ENCODE results near the gene TMCC3. TPM values are rescaled to one million over a fixed set of nuclear protein-coding genes. Genes with fewer than 3 reads are reported as not detected.

The TMCC3 gene
- total and polyA plus RNA-seq, 2 of the 13 experiments (the other 11 are each of a cell fraction or from before 2014, with no cell fraction given), result not detected

GRCh38 chr12:94623161-94623920 is 27.0 kb downstream of the TMCC3 start:
- Histone ChIP-seq H3K9ac (ENCODE audit: insufficient read depth, low read depth, low read length) (no peak overlapping the region), H3K4me3 (replicated peaks in 1 of 3; ENCODE audit: insufficient read depth in 1 of 3, low read depth in 2 of 3, low read length in 3 of 3) (no peak overlapping the region), H3K79me2 (ENCODE audit: insufficient read depth, low read length) (no peaks in the 10 kb centered on the region), H2AFZ (ENCODE audit: low read length) (no peak overlapping the region), H3K4me2 (ENCODE audit: low read depth, low read length) (no peak overlapping the region), H3K9me3 (ENCODE audit: low read length) (no peaks in the 10 kb centered on the region), H4K20me1 (ENCODE audit: insufficient read depth, low read length) (no peaks in the 10 kb centered on the region), H3K27ac (ENCODE audit: extremely low read length, insufficient read depth, low read length) (no peak overlapping the region), H3K27me3 (ENCODE audit: control insufficient read depth in 1 of 2, insufficient read depth in 2 of 2, low read length in 2 of 2) (no peaks in the 10 kb centered on the region), H3K4me1 (ENCODE audit: insufficient read depth, low read length) (peaks cover 15% of the 10 kb centered on the region), H3K36me3 (replicated peaks in 1 of 2; ENCODE audit: control insufficient read depth in 1 of 2, insufficient read depth in 2 of 2, low read length in 2 of 2) (no peaks in the 10 kb centered on the region)
- 46% methylated on average over 11 of the region's 11 CpGs for WGBS (ENCODE audit: low lambda C conversion rate)
- no peak for DNase-seq (ENCODE audit: low spot score)
- intact Hi-C loops (cut with micrococcal nuclease; ENCODE audit: unreplicated experiment), result no loop called here
- POLR2A ChIA-PET, result no interaction called here
- ATAC-seq, result no peak
- no TSS peak for BruUV-seq (replicated peaks)
- no peak for TF ChIP-seq RNF2 (conservative IDR thresholded peaks at IDR 0.05; ENCODE audit: low read depth)
- TF ChIP-seq CENPX (CRISPR knock-in tag; IDR thresholded peaks at IDR 0.05), result no peak
- TF ChIP-seq HNF1B (CRISPR knock-in tag; IDR thresholded peaks at IDR 0.05), result no peak
- TF ChIP-seq SRY (CRISPR knock-in tag; IDR thresholded peaks at IDR 0.05), result no peak
- TF ChIP-seq ARHGAP35 (CRISPR knock-in tag; IDR thresholded peaks at IDR 0.05; ENCODE audit: borderline replicate concordance), result no peak
- no peak for TF ChIP-seq ARNT (IDR thresholded peaks at IDR 0.05)
- TF ChIP-seq MYC (CRISPR knock-in tag; IDR thresholded peaks at IDR 0.05; ENCODE audit: borderline replicate concordance), result no peak
- no peak for FAIRE-seq
- in situ Hi-C loops (cut with HindIII; ENCODE audit: extremely low pct_ligation_motif_present, low pct_unique_long_range_greater_than_20kb), result no loop called here
- CTCF ChIA-PET (ENCODE audit: low intra/inter-chr PET ratio, low total read pairs), result no interaction called here

GRCh38 chr12:94622475-94622874 is 27.9 kb downstream of the TMCC3 start:
- DNase-seq (ENCODE audit: low spot score), result no peak
- Histone ChIP-seq H3K9me3 (ENCODE audit: low read length) (no peaks in the 10 kb centered on the region), H3K36me3 (replicated peaks in 1 of 2; ENCODE audit: control insufficient read depth in 1 of 2, insufficient read depth in 2 of 2, low read length in 2 of 2) (no peaks in the 10 kb centered on the region), H3K9ac (ENCODE audit: insufficient read depth, low read depth, low read length) (no peak overlapping the region), H3K27ac (ENCODE audit: extremely low read length, insufficient read depth, low read length) (no peak overlapping the region), H3K79me2 (ENCODE audit: insufficient read depth, low read length) (no peaks in the 10 kb centered on the region), H3K4me1 (ENCODE audit: insufficient read depth, low read length) (peaks cover 15% of the 10 kb centered on the region), H2AFZ (ENCODE audit: low read length) (peak overlapping the region; percentile 43), H3K4me3 (replicated peaks in 1 of 3; ENCODE audit: insufficient read depth in 1 of 3, low read depth in 2 of 3, low read length in 3 of 3) (no peak overlapping the region), H3K4me2 (ENCODE audit: low read depth, low read length) (no peak overlapping the region), H4K20me1 (ENCODE audit: insufficient read depth, low read length) (no peaks in the 10 kb centered on the region), H3K27me3 (ENCODE audit: control insufficient read depth in 1 of 2, insufficient read depth in 2 of 2, low read length in 2 of 2) (no peaks in the 10 kb centered on the region)
- ChIA-PET CTCF (ENCODE audit: low intra/inter-chr PET ratio, low total read pairs) (no interaction called here), POLR2A (no interaction called here)
- ATAC-seq, result no peak
- in situ Hi-C loops (cut with HindIII; ENCODE audit: extremely low pct_ligation_motif_present, low pct_unique_long_range_greater_than_20kb), result no loop called here
- no peak for FAIRE-seq
- no TSS peak for BruUV-seq (replicated peaks)
- intact Hi-C loops (cut with micrococcal nuclease; ENCODE audit: unreplicated experiment), result no loop called here
- 75% methylated on average over 4 of the region's 4 CpGs for WGBS (ENCODE audit: low lambda C conversion rate)
- TF ChIP-seq ZSCAN31 (CRISPR knock-in tag; IDR thresholded peaks at IDR 0.05; ENCODE audit: low read depth) (no peak), SIN3A (IDR thresholded peaks at IDR 0.05; ENCODE audit: borderline replicate concordance, low read depth, low read length) (no peak), TSC22D2 (CRISPR knock-in tag; IDR thresholded peaks at IDR 0.05; ENCODE audit: borderline replicate concordance) (no peak), GTF2F1 (IDR thresholded peaks at IDR 0.05; ENCODE audit: low read length) (no peak), CBX1 (IDR thresholded peaks at IDR 0.05; ENCODE audit: low read depth) (no peak), NR1H2 (CRISPR knock-in tag; IDR thresholded peaks at IDR 0.05; ENCODE audit: borderline replicate concordance, low read depth) (no peak), RCOR2 (CRISPR knock-in tag; IDR thresholded peaks at IDR 0.05) (no peak), ADNP (CRISPR knock-in tag; IDR thresholded peaks at IDR 0.05) (no peak), ZNF280B (CRISPR knock-in tag; IDR thresholded peaks at IDR 0.05; ENCODE audit: borderline replicate concordance) (no peak), SMARCC2 (IDR thresholded peaks at IDR 0.05) (no peak), CREM (IDR thresholded peaks at IDR 0.05) (no peak), CREM (CRISPR knock-in tag; IDR thresholded peaks at IDR 0.05) (no peak)
